ACC112 (cell line): ENCODE measurements around the gene NOS2.
"Not testable (repeated sequence)": the region's sequence is repeated elsewhere in the genome, so short reads cannot be mapped to it uniquely, and the experiment has no call there.

Experiments
- H2AFZ ChIP-seq: fragments of 200-600 bp; sonication (generic); one replicate; pipeline ENCODE4 v1.6.0; 2017; ENCODE audit warnings: antibody characterized with exemption, low read length; ENCODE audit not compliant: unreplicated experiment
- H3K27ac ChIP-seq: fragments of 200-600 bp; sonication (generic); 2 replicates; pipeline ENCODE4 v1.5.1; 2014; ENCODE audit warnings: low read depth, mild to moderate bottlenecking, antibody characterized with exemption, low read length, moderate library complexity
- H3K27me3 ChIP-seq: fragments of 200-600 bp; sonication (generic); 2 replicates; pipeline ENCODE4 v1.6.1; 2014; ENCODE audit warnings: mild to moderate bottlenecking, antibody characterized with exemption, low read length, moderate library complexity, mixed read lengths; ENCODE audit not compliant: insufficient read depth
- H3K36me3 ChIP-seq: fragments of 200-600 bp; sonication (generic); 2 replicates; pipeline ENCODE4 v1.6.1; 2016; ENCODE audit warnings: mild to moderate bottlenecking, antibody characterized with exemption, low read length, moderate library complexity, mixed read lengths; ENCODE audit not compliant: insufficient read depth
- H3K4me1 ChIP-seq: fragments of 200-600 bp; sonication (generic); one replicate; pipeline ENCODE4 v1.6.1; 2016; ENCODE audit warnings: low read length, mixed read lengths; ENCODE audit not compliant: insufficient read depth, unreplicated experiment, control insufficient read depth
- H3K4me3 ChIP-seq: fragments of 200-600 bp; sonication (generic); 2 replicates; pipeline ENCODE4 v1.5.1; 2014; ENCODE audit warnings: mild to moderate bottlenecking, low read depth, low read length
- H3K79me2 ChIP-seq: fragments of 200-600 bp; sonication (generic); one replicate; pipeline ENCODE4 v1.6.0; 2016; ENCODE audit warnings: low read length; ENCODE audit not compliant: control insufficient read depth, unreplicated experiment, insufficient read depth

NOS2 gene

GRCh38 chr17:27743281-27743885, 56.9 kb downstream of the NOS2 start:
- H3K4me1 ChIP-seq = peaks cover 3% of the 10 kb centered on the region
- no peak overlapping the region for H2AFZ ChIP-seq

DNA sequence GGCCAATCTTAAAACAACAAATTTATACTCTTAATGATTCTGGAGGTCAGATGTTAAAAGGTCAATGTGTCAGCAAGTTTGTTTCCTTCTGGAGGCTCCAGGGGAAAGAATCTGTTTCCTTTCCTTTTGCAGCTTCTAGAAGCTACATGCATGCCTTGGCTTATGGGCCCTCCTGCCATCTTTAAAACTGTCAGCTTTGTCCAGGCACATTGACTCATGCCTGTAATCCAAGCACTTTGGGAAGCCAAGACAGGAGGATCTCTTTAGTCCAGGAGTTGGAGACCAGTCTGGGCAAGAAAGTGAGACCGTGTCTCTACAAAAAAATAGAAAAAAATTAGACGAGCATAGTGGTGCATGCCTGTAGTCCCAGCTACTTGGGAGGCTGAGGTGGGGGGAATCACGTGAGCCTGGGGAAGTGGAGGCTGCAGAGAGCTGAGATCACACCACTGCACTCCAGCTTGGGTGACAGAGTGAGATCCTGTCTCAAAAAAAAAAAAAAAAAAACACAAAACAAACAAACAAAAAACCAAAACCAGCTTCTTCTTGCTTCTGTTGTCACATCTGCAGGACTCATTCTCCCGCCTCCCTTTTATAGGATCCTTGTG, 58.3 kb downstream of the NOS2 start:
- Histone ChIP-seq H3K4me3 (no peak overlapping the region), H3K79me2 (no peaks in the 10 kb centered on the region), H3K4me1 (peaks cover 3% of the 10 kb centered on the region), H2AFZ (no peak overlapping the region), H3K27me3 (peaks cover 9% of the 10 kb centered on the region; the same call in 1 of the 2 replicates), H3K27ac (peak overlapping the region; percentile 3; the same call in 1 of the 2 replicates), H3K36me3 (no peaks in the 10 kb centered on the region)

More at GRCh38 chr17:27743281-27743885, 56.9 kb downstream of the NOS2 start:
- Histone ChIP-seq H3K36me3 (no peaks in the 10 kb centered on the region), H3K79me2 (no peaks in the 10 kb centered on the region), H3K4me3 (no peak overlapping the region), H3K27me3 (no peaks in the 10 kb centered on the region), H3K27ac (no peak overlapping the region)

GRCh38 chr17:27741361-27741861, 58.9 kb downstream of the NOS2 start:
- Histone ChIP-seq H3K27me3 (peaks cover 9% of the 10 kb centered on the region; the same call in 1 of the 2 replicates), H3K4me1 (peaks cover 3% of the 10 kb centered on the region), H3K27ac (peak overlapping the region; percentile 15; the same call in 1 of the 2 replicates), H3K79me2 (no peaks in the 10 kb centered on the region), H3K4me3 (peak overlapping the region; percentile 28), H2AFZ (no peak overlapping the region), H3K36me3 (no peaks in the 10 kb centered on the region)

- not testable (repeated sequence) for H2AFZ ChIP-seq, H3K27me3 ChIP-seq, H3K4me1 ChIP-seq, H3K79me2 ChIP-seq, H3K36me3 ChIP-seq, H3K27ac ChIP-seq, H3K4me3 ChIP-seq
Measured at GRCh38 chr17:27740541-27740940, 59.8 kb downstream of the NOS2 start.

DNA sequence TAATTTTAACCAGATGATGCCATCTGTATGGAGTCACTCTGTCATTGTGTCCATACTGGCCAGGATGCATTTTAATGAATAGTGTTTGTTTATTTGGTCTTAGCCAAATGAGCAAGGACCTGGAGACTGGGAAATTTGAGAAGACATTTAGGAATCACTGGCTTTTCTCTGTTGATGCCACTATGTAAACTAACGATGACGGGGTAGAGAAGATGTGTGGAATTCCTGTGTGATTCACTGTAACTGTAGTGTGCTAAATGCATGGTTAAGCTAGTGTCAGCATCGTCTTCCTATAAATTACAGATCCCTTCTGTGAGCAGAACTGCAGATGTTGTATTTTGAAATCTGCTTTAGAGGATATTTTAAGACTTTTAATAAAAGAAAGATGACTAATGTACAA, 66.6 kb downstream of the NOS2 start:
- Histone ChIP-seq H3K36me3 (no peaks in the 10 kb centered on the region), H3K4me1 (no peaks in the 10 kb centered on the region), H3K27me3 (peaks cover 45% of the 10 kb centered on the region), H3K27ac (no peak overlapping the region), H3K4me3 (peak overlapping the region; percentile 38; the same call in 1 of the 2 replicates), H2AFZ (no peak overlapping the region), H3K79me2 (no peaks in the 10 kb centered on the region)

DNA sequence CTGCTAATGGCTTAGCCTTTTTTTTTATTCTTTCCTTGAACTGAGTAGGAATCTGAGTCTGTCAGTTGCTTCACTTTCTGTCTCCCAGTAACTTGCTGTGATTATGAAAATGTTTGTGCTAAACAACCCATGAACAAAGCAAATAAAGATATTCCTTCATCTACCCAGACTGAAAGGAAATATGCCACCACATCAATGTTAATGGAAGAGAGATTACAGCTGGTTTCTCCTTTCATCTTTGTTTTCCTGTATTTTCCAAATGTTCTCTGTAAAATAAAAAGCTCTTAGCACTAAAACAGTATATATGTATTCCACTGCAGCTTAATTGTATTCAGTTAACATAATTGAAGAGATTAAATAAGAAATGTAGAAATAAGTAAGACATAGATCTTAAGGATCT, 67.6 kb downstream of the NOS2 start:
- not testable (repeated sequence) for H3K4me1 ChIP-seq, H2AFZ ChIP-seq, H3K27ac ChIP-seq, H3K36me3 ChIP-seq, H3K4me3 ChIP-seq, H3K79me2 ChIP-seq
- H3K27me3 ChIP-seq = peaks cover 41% of the 10 kb centered on the region

- not testable (repeated sequence) for H3K27ac ChIP-seq, H2AFZ ChIP-seq, H3K79me2 ChIP-seq, H3K36me3 ChIP-seq, H3K4me1 ChIP-seq, H3K4me3 ChIP-seq
- peaks cover 60% of the 10 kb centered on the region for H3K27me3 ChIP-seq
Measured at GRCh38 chr17:27725982-27726381, 74.3 kb downstream of the NOS2 start.

GRCh38 chr17:27721797-27722196, 78.5 kb downstream of the NOS2 start:
- Histone ChIP-seq H3K4me3 (no peak overlapping the region), H2AFZ (no peak overlapping the region), H3K27me3 (peaks cover 66% of the 10 kb centered on the region), H3K79me2 (no peaks in the 10 kb centered on the region), H3K27ac (no peak overlapping the region), H3K4me1 (no peaks in the 10 kb centered on the region), H3K36me3 (no peaks in the 10 kb centered on the region)
